Measurements from ENCODE around the gene XYLT1.
"Not testable (repeated sequence)": the region's sequence is repeated elsewhere in the genome, so short reads cannot be mapped to it uniquely, and the experiment has no call there.

Gene XYLT1

GRCh38 chr16:17470908-17471718, at the start of gene XYLT1:
Gene XYLT1, minus strand, starts transcription at chr16:17470960. Its CDS starts 164 bp downstream, at chr16:17470796.
- peak; percentile 58 for DNase-seq

- DNase-seq: no peak
Measured at GRCh38 chr16:17520111-17520510, 49.4 kb upstream of the XYLT1 start.

- no peak for DNase-seq
Measured at GRCh38 chr16:17519101-17519955, 48.6 kb upstream of the XYLT1 start.

GRCh38 chr16:17518441-17518840, 47.7 kb upstream of the XYLT1 start:
- no peak for DNase-seq

- no peak for DNase-seq
Measured at GRCh38 chr16:17515421-17516210, 44.9 kb upstream of the XYLT1 start.

GRCh38 chr16:17512636-17513220, 42.0 kb upstream of the XYLT1 start:
- no peak for DNase-seq

- DNase-seq: no peak
Measured at GRCh38 chr16:17511340-17511739, 40.6 kb upstream of the XYLT1 start.

GRCh38 chr16:17510567-17510966, 39.8 kb upstream of the XYLT1 start:
- no peak for DNase-seq

- no peak for DNase-seq
Measured at GRCh38 chr16:17509194-17509593, 38.4 kb upstream of the XYLT1 start.

GRCh38 chr16:17508303-17508702, 37.5 kb upstream of the XYLT1 start:
- no peak for DNase-seq

- not testable (repeated sequence) for DNase-seq
Measured at GRCh38 chr16:17507516-17507915, 36.8 kb upstream of the XYLT1 start.

- DNase-seq: not testable (repeated sequence)
Measured at GRCh38 chr16:17505828-17506227, 35.1 kb upstream of the XYLT1 start.

- no peak for DNase-seq
Measured at GRCh38 chr16:17504050-17504449, 33.3 kb upstream of the XYLT1 start.

- no peak for DNase-seq
Measured at GRCh38 chr16:17503331-17503730, 32.6 kb upstream of the XYLT1 start.

- no peak for DNase-seq
Measured at GRCh38 chr16:17501321-17501720, 30.6 kb upstream of the XYLT1 start.

GRCh38 chr16:17499223-17499902, 28.6 kb upstream of the XYLT1 start:
- no peak for DNase-seq

GRCh38 chr16:17497648-17498047, 26.9 kb upstream of the XYLT1 start:
- DNase-seq: no peak

GRCh38 chr16:17496891-17497290, 26.1 kb upstream of the XYLT1 start:
- no peak for DNase-seq

GRCh38 chr16:17493012-17493411, 22.3 kb upstream of the XYLT1 start:
- no peak for DNase-seq

- DNase-seq: no peak
Measured at GRCh38 chr16:17491140-17491662, 20.4 kb upstream of the XYLT1 start.

GRCh38 chr16:17488506-17488905, 17.7 kb upstream of the XYLT1 start:
- DNase-seq: no peak

- no peak for DNase-seq
Measured at GRCh38 chr16:17483351-17483750, 12.6 kb upstream of the XYLT1 start.
